ENCODE results near the gene SCAANT1. TPM values are rescaled to one million over a fixed set of nuclear protein-coding genes. Genes with fewer than 3 reads are reported as not detected.

SCAANT1 gene
- total and polyA plus RNA-seq, 2 donors (not counting 1 experiment from before 2014, with no cell fraction given) = 1.7 TPM; not detected in 1

GRCh38 chr3:63950698-63951097 lies 38.5 kb upstream of the SCAANT1 start:
- no peak overlapping the region for H3K4me3 ChIP-seq (replicated peaks in 1 of 4; ENCODE audit: control extremely low read depth in 1 of 4, insufficient read depth in 1 of 4, low read depth in 3 of 4, low read length in 4 of 4)
- H3K4me1 ChIP-seq (ENCODE audit: control insufficient read depth, extremely low read depth, insufficient read depth, low read length) = peaks cover 9% of the 10 kb centered on the region
- TF ChIP-seq CTCF (conservative IDR thresholded peaks at IDR 0.05 in 1 of 2, IDR thresholded peaks at IDR 0.05 in 1 of 2; ENCODE audit: low read depth in 1 of 2, low read length in 2 of 2) = no peak
- TF ChIP-seq EZH2 (IDR thresholded peaks at IDR 0.05; ENCODE audit: low read length, missing control alignments) = no peak
- H3K9ac ChIP-seq (ENCODE audit: insufficient read depth, low read length) = no peak overlapping the region
- H2AFZ ChIP-seq (ENCODE audit: low read length) = no peak overlapping the region
- no peaks in the 10 kb centered on the region for H4K20me1 ChIP-seq (ENCODE audit: control insufficient read depth, extremely low read depth, insufficient read depth, low read length)
- H3K4me2 ChIP-seq (ENCODE audit: extremely low read depth, insufficient read depth, low read length) = no peak overlapping the region
- H3K27me3 ChIP-seq (ENCODE audit: control insufficient read depth, insufficient read depth, low read length) = no peaks in the 10 kb centered on the region
- no peaks in the 10 kb centered on the region for H3K36me3 ChIP-seq (ENCODE audit: control insufficient read depth, insufficient read depth, low read length)
- no peak overlapping the region for H3K27ac ChIP-seq (ENCODE audit: insufficient read depth, low read length)
- peaks cover 8% of the 10 kb centered on the region for H3K79me2 ChIP-seq (ENCODE audit: control insufficient read depth, insufficient read depth, low read length)
- no peaks in the 10 kb centered on the region for H3K9me3 ChIP-seq (ENCODE audit: control insufficient read depth, insufficient read depth, low read depth, low read length)
- peak in 1 of 2 donors; percentile 52 for DNase-seq (ENCODE audit: low read depth in 2 of 2)

GRCh38 chr3:63949005-63949404 lies 36.8 kb upstream of the SCAANT1 start:
- Histone ChIP-seq H3K9ac (ENCODE audit: insufficient read depth, low read length) (no peak overlapping the region), H3K27me3 (ENCODE audit: control insufficient read depth, insufficient read depth, low read length) (no peaks in the 10 kb centered on the region), H3K4me3 (replicated peaks in 1 of 4; ENCODE audit: control extremely low read depth in 1 of 4, insufficient read depth in 1 of 4, low read depth in 3 of 4, low read length in 4 of 4) (no peak overlapping the region), H3K27ac (ENCODE audit: insufficient read depth, low read length) (peak overlapping the region; percentile 18), H3K4me1 (ENCODE audit: control insufficient read depth, extremely low read depth, insufficient read depth, low read length) (peaks cover 12% of the 10 kb centered on the region), H4K20me1 (ENCODE audit: control insufficient read depth, extremely low read depth, insufficient read depth, low read length) (no peaks in the 10 kb centered on the region), H3K36me3 (ENCODE audit: control insufficient read depth, insufficient read depth, low read length) (no peaks in the 10 kb centered on the region), H3K9me3 (ENCODE audit: control insufficient read depth, insufficient read depth, low read depth, low read length) (no peaks in the 10 kb centered on the region), H3K79me2 (ENCODE audit: control insufficient read depth, insufficient read depth, low read length) (peaks cover 6% of the 10 kb centered on the region), H3K4me2 (ENCODE audit: extremely low read depth, insufficient read depth, low read length) (no peak overlapping the region), H2AFZ (ENCODE audit: low read length) (no peak overlapping the region)
- DNase-seq (ENCODE audit: low read depth in 2 of 2) = peak; percentile 46 to 73
- TF ChIP-seq CTCF (conservative IDR thresholded peaks at IDR 0.05 in 1 of 2, IDR thresholded peaks at IDR 0.05 in 1 of 2; ENCODE audit: low read depth in 1 of 2, low read length in 2 of 2) = no peak
- no peak for TF ChIP-seq EZH2 (IDR thresholded peaks at IDR 0.05; ENCODE audit: low read length, missing control alignments)

- Histone ChIP-seq H3K27me3 (ENCODE audit: control insufficient read depth, insufficient read depth, low read length) (no peaks in the 10 kb centered on the region), H3K36me3 (ENCODE audit: control insufficient read depth, insufficient read depth, low read length) (no peaks in the 10 kb centered on the region), H2AFZ (ENCODE audit: low read length) (no peak overlapping the region), H3K4me2 (ENCODE audit: extremely low read depth, insufficient read depth, low read length) (no peak overlapping the region), H3K4me3 (replicated peaks in 1 of 4; ENCODE audit: control extremely low read depth in 1 of 4, insufficient read depth in 1 of 4, low read depth in 3 of 4, low read length in 4 of 4) (no peak overlapping the region), H3K9me3 (ENCODE audit: control insufficient read depth, insufficient read depth, low read depth, low read length) (no peaks in the 10 kb centered on the region), H3K9ac (ENCODE audit: insufficient read depth, low read length) (no peak overlapping the region), H3K4me1 (ENCODE audit: control insufficient read depth, extremely low read depth, insufficient read depth, low read length) (peaks cover 12% of the 10 kb centered on the region), H3K27ac (ENCODE audit: insufficient read depth, low read length) (no peak overlapping the region), H3K79me2 (ENCODE audit: control insufficient read depth, insufficient read depth, low read length) (peaks cover 7% of the 10 kb centered on the region), H4K20me1 (ENCODE audit: control insufficient read depth, extremely low read depth, insufficient read depth, low read length) (no peaks in the 10 kb centered on the region)
- no peak for DNase-seq (ENCODE audit: low read depth in 2 of 2)
- TF ChIP-seq EZH2 (IDR thresholded peaks at IDR 0.05; ENCODE audit: low read length, missing control alignments) (no peak), CTCF (conservative IDR thresholded peaks at IDR 0.05 in 1 of 2, IDR thresholded peaks at IDR 0.05 in 1 of 2; ENCODE audit: low read depth in 1 of 2, low read length in 2 of 2) (no peak)
Observed at GRCh38 chr3:63947594-63947993, 35.4 kb upstream of the SCAANT1 start.

All from fibroblast of lung (primary cell).